Nephron progenitor cell (in vitro differentiated cells): ENCODE results near the gene SYPL1.
A peak's percentile ranks its signal among the peaks of the same experiment; 100 is the strongest.
"Not testable (repeated sequence)": the region's sequence is repeated elsewhere in the genome, so short reads cannot be mapped to it uniquely, and the experiment has no call there.

Source experiments
- DNase-seq: peaks from one replicate; pipeline ENCODE4 v3.0.0; 2021
- H3K27ac Mint-ChIP-seq: 2 replicates; pipeline ENCODE4 v1.8.0; 2021; ENCODE audit warnings: mild to moderate bottlenecking, moderate library complexity, mixed read lengths
- H3K27me3 Mint-ChIP-seq: 2 replicates; pipeline ENCODE4 v1.8.0; 2021; ENCODE audit warnings: mild to moderate bottlenecking, low read depth, mixed read lengths; ENCODE audit not compliant: poor library complexity
- H3K36me3 Mint-ChIP-seq: 2 replicates; pipeline ENCODE4 v1.8.0; 2021; ENCODE audit warnings: low read depth, mixed read lengths
- H3K4me1 Mint-ChIP-seq: 2 replicates; pipeline ENCODE4 v1.8.0; 2021; ENCODE audit warnings: mixed read lengths
- H3K4me3 Mint-ChIP-seq: 2 replicates; pipeline ENCODE4 v1.8.0; 2021; ENCODE audit warnings: mild to moderate bottlenecking, moderate library complexity, mixed read lengths
- H3K9me3 Mint-ChIP-seq: 2 replicates; pipeline ENCODE4 v1.8.0; 2021; ENCODE audit warnings: mild to moderate bottlenecking, moderate library complexity, mixed read lengths
- TF ChIP-seq, protein P1 (sequence below): fragments of 200-600 bp; sonication (generic); IDR thresholded peaks from 2 replicates; pipeline ENCODE4 v1.5.0; 2021; ENCODE audit warnings: antibody characterized with exemption

The SYPL1 gene

GRCh38 chr7:106143711-106144337, 31.7 kb upstream of the SYPL1 start:
- peak; percentile 18 for DNase-seq
- H3K9me3 Mint-ChIP-seq, result peaks cover 14% of the 10 kb centered on the region
- no peak overlapping the region for H3K27ac Mint-ChIP-seq
- peaks cover 26% of the 10 kb centered on the region for H3K4me1 Mint-ChIP-seq
- H3K27me3 Mint-ChIP-seq, result no peaks in the 10 kb centered on the region
- H3K36me3 Mint-ChIP-seq, result no peaks in the 10 kb centered on the region
- TF ChIP-seq, protein P1, sequence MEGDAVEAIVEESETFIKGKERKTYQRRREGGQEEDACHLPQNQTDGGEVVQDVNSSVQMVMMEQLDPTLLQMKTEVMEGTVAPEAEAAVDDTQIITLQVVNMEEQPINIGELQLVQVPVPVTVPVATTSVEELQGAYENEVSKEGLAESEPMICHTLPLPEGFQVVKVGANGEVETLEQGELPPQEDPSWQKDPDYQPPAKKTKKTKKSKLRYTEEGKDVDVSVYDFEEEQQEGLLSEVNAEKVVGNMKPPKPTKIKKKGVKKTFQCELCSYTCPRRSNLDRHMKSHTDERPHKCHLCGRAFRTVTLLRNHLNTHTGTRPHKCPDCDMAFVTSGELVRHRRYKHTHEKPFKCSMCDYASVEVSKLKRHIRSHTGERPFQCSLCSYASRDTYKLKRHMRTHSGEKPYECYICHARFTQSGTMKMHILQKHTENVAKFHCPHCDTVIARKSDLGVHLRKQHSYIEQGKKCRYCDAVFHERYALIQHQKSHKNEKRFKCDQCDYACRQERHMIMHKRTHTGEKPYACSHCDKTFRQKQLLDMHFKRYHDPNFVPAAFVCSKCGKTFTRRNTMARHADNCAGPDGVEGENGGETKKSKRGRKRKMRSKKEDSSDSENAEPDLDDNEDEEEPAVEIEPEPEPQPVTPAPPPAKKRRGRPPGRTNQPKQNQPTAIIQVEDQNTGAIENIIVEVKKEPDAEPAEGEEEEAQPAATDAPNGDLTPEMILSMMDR, result no peak
- no peak overlapping the region for H3K4me3 Mint-ChIP-seq

GRCh38 chr7:106142136-106142535, 30.0 kb upstream of the SYPL1 start:
- TF ChIP-seq, protein P1, result no peak
- H3K36me3 Mint-ChIP-seq, result no peaks in the 10 kb centered on the region
- H3K4me3 Mint-ChIP-seq, result no peak overlapping the region
- peaks cover 33% of the 10 kb centered on the region for H3K4me1 Mint-ChIP-seq
- peaks cover 3% of the 10 kb centered on the region for H3K27me3 Mint-ChIP-seq
- H3K9me3 Mint-ChIP-seq, result peaks cover 14% of the 10 kb centered on the region
- H3K27ac Mint-ChIP-seq, result no peak overlapping the region
- DNase-seq, result no peak

GRCh38 chr7:106140406-106141173, 28.5 kb upstream of the SYPL1 start:
- TF ChIP-seq, protein P1, result no peak
- Mint-ChIP-seq H3K27ac (no peak overlapping the region), H3K27me3 (peaks cover 7% of the 10 kb centered on the region), H3K9me3 (peaks cover 14% of the 10 kb centered on the region), H3K36me3 (no peaks in the 10 kb centered on the region), H3K4me3 (no peak overlapping the region), H3K4me1 (peaks cover 33% of the 10 kb centered on the region)
- DNase-seq, result no peak

- Mint-ChIP-seq H3K27ac (no peak overlapping the region), H3K27me3 (peaks cover 10% of the 10 kb centered on the region), H3K36me3 (no peaks in the 10 kb centered on the region), H3K4me1 (peaks cover 26% of the 10 kb centered on the region), H3K9me3 (peaks cover 14% of the 10 kb centered on the region), H3K4me3 (peak overlapping the region; percentile 26)
- TF ChIP-seq, protein P1, result no peak
- no peak for DNase-seq
Observed at GRCh38 chr7:106139265-106140251, 27.4 kb upstream of the SYPL1 start.

DNA sequence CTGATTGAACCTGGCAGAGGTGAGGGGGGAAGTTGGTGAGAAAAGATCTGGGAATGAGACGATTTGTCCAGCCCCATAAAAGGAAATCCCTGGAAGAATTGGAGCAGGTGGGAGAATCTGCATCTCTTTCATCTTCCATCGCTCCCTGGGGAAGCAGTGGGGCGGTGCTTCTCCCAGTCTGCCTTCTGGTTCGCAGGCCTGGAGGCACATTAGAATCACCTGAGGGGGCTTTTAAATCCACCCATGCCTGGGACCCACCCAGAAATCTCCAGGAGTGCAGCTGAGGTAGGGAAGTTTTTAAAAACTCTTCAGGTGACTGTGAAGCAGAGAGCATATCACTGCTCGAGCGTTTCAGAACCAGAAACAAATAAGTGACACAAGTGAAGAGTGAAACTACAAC, 26.7 kb upstream of the SYPL1 start:
- peak overlapping the region; percentile 26 for H3K4me3 Mint-ChIP-seq
- peaks cover 26% of the 10 kb centered on the region for H3K4me1 Mint-ChIP-seq
- H3K27ac Mint-ChIP-seq, result no peak overlapping the region
- H3K9me3 Mint-ChIP-seq, result peaks cover 14% of the 10 kb centered on the region
- H3K27me3 Mint-ChIP-seq, result peaks cover 10% of the 10 kb centered on the region
- no peak for DNase-seq
- no peaks in the 10 kb centered on the region for H3K36me3 Mint-ChIP-seq
- TF ChIP-seq, protein P1, result no peak

GRCh38 chr7:106138181-106138580, 26.1 kb upstream of the SYPL1 start:
- not testable (repeated sequence) for H3K36me3 Mint-ChIP-seq, DNase-seq, H3K4me3 Mint-ChIP-seq, H3K27ac Mint-ChIP-seq
- Mint-ChIP-seq H3K9me3 (peaks cover 14% of the 10 kb centered on the region), H3K27me3 (peaks cover 16% of the 10 kb centered on the region), H3K4me1 (peaks cover 26% of the 10 kb centered on the region)
